Erythroblast (primary cell): Measurements from ENCODE around the gene DIPK1B.

Source experiments
- GATA1 ChIP-seq: IDR thresholded peaks from 2 replicates; pipeline ENCODE4 v1.6.1; 2011; ENCODE audit warnings: low read depth, mild to moderate bottlenecking, control low read depth, low read length, moderate library complexity
- POLR2A ChIP-seq: IDR thresholded peaks from 2 replicates; pipeline ENCODE4 v1.6.1; 2011; ENCODE audit warnings: mild to moderate bottlenecking, low read length

GRCh38 chr9:136720898-136721338 is 8.5 kb downstream of the DIPK1B start:
- no peak for TF ChIP-seq POLR2A
- no peak for TF ChIP-seq GATA1
